Kidney (tissue), 14 donors: ENCODE measurements around the gene SIRPA. TPM values are rescaled to one million over a fixed set of nuclear protein-coding genes. Genes with fewer than 3 reads are reported as not detected.

Experiments
- DNase-seq, 5 donors: peaks; one replicate each; pipeline ENCODE4 v3.0.0-alpha.2; 2013 to 2020
- FAIRE-seq: peaks from 2 replicates; lab custom pipeline; 2012; peaks lifted over from hg19 to GRCh38; lab: Jason Lieb, UNC
- H3K27ac ChIP-seq, 2 donors: one replicate each; pipeline ENCODE4 v1.7.0; 2013; ENCODE audit warnings: low read depth in 2 of 2, low read length in 2 of 2, inconsistent platforms in 1 of 2
- H3K27me3 ChIP-seq: one replicate; pipeline ENCODE4 v1.7.1; 2013; ENCODE audit warnings: low read length, inconsistent platforms; ENCODE audit not compliant: control insufficient read depth, insufficient read depth
- H3K36me3 ChIP-seq, 3 donors: one replicate each; pipeline versions ENCODE4 v1.7.0 to v1.7.1; 2013; ENCODE audit warnings: low read length in 3 of 3, control low read depth in 1 of 3, inconsistent platforms in 1 of 3; ENCODE audit not compliant: insufficient read depth in 3 of 3, control insufficient read depth in 2 of 3
- H3K4me1 ChIP-seq, 3 donors: one replicate each; pipeline versions ENCODE4 v1.7.0 to v1.7.1; 2013; ENCODE audit warnings: low read length in 3 of 3, inconsistent platforms in 1 of 3, low read depth in 1 of 3; ENCODE audit not compliant: control insufficient read depth in 2 of 3, insufficient read depth in 2 of 3
- H3K4me3 ChIP-seq, 3 donors: one replicate each; pipeline versions ENCODE4 v1.7.0 to v1.8.1; 2013; ENCODE audit warnings: low read length in 3 of 3, control low read depth in 1 of 3, inconsistent platforms in 1 of 3
- H3K9ac ChIP-seq, 3 donors: one replicate each; pipeline versions ENCODE4 v1.7.0 to v1.7.1; 2013; ENCODE audit warnings: low read length in 3 of 3, control low read depth in 1 of 3, inconsistent platforms in 1 of 3
- H3K9me3 ChIP-seq, 3 donors: one replicate each; pipeline versions ENCODE4 v1.7.0 to v1.7.1; 2013; ENCODE audit warnings: low read length in 3 of 3, control low read depth in 1 of 3, inconsistent platforms in 1 of 3; ENCODE audit not compliant: control insufficient read depth in 2 of 3, insufficient read depth in 1 of 3
- intact Hi-C: fragments of 100-400 bp; cut with DNase I; formaldehyde crosslinking; loops from one replicate; pipeline ENCODE4 v1.11.1; 2022
- polyA plus RNA-seq: library from polyadenylated mRNA; stranded (reverse); fragments of 350-450 nt; fragmentation: Illumina TruSeq; extraction: RNeasy Lipid Tissue Mini Kit (QIAGEN cat#74804); gene quantifications from one replicate; pipeline ENCODE4 v1.2.3, GENCODE V29; 2014; ENCODE audit warnings: low read depth, low replicate concordance; ENCODE audit not compliant: insufficient read depth
- total RNA-seq: library from RNA; stranded (reverse); fragmentation: NEBNext Ultra II Directional; extraction: Animal tissue kit (Norgen Biotek cat#: 25700); gene quantifications from one replicate; pipeline ENCODE4 v1.2.1, GENCODE V29; 2021
- TF ChIP-seq, protein P1 (sequence below): IDR thresholded peaks from 3 replicates; pipeline ENCODE4 v1.5.1; 2012; ENCODE audit warnings: mild to moderate bottlenecking, moderate library complexity, borderline replicate concordance; ENCODE audit not compliant: insufficient read depth; ENCODE audit errors: extremely low read depth
- donor health status: control.
- donor health status: control.
- donor health status: control.
- donor health status: control.
- donor health status: control.
- donor health status: DM: yes; HTN: yes; CAD: no.
- donor health status: Normal renal cell carcinoma (clear cell type).

The SIRPA gene
- total and polyA plus RNA-seq, 2 donors from 2014 or later, result 24.7 to 46.6 TPM

DNA sequence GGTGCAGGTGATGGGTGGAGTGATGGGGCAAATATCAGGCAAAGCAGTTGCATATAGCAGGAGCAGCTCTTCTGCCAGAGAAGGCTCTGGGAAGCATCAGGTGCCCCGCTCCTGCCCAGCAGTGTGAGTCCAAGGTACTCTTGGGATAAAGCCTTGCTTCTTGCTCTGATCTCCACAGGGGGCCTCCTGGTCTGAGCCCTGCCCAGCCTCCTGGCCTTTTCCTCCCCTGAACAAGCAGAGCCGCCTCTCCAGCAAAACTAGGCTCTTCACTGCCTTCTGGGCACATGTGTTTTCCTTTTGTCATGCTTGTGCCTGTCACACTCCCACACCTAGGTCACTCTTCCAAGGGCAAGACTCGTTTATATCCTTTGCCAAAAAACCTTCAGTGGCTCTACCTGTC, 34.3 kb downstream of the SIRPA start:
- Histone ChIP-seq H3K9ac (no peak overlapping the region), H3K9me3 (no peaks in the 10 kb centered on the region), H3K36me3 (no peaks in the 10 kb centered on the region), H3K4me3 (no peak overlapping the region), H3K4me1 (no peaks in the 10 kb centered on the region), H3K27me3 (no peaks in the 10 kb centered on the region), H3K27ac (no peak overlapping the region)
- FAIRE-seq (no peak), DNase-seq (no peak)
- intact Hi-C loops, result no loop called here
- TF ChIP-seq, protein P1, sequence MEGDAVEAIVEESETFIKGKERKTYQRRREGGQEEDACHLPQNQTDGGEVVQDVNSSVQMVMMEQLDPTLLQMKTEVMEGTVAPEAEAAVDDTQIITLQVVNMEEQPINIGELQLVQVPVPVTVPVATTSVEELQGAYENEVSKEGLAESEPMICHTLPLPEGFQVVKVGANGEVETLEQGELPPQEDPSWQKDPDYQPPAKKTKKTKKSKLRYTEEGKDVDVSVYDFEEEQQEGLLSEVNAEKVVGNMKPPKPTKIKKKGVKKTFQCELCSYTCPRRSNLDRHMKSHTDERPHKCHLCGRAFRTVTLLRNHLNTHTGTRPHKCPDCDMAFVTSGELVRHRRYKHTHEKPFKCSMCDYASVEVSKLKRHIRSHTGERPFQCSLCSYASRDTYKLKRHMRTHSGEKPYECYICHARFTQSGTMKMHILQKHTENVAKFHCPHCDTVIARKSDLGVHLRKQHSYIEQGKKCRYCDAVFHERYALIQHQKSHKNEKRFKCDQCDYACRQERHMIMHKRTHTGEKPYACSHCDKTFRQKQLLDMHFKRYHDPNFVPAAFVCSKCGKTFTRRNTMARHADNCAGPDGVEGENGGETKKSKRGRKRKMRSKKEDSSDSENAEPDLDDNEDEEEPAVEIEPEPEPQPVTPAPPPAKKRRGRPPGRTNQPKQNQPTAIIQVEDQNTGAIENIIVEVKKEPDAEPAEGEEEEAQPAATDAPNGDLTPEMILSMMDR, result no peak

DNA sequence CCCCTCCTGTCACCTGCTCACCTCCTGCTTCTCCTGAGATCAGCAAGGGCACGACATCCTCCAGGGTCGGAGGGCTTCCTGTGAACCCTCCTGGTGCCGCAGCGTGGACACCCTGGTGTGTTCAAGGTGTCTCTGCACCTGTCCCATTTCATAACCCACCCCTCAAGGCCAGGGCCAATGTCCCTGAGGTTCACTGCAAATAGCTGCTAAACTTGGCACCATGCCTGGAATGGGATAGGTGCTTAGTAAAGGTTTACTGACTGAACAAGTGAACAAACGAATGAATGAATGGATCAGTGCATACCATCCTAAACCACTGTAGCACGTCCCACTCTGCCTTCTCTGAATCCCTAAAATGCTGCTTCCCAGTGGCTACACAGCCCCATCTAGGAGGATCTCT, 35.0 kb downstream of the SIRPA start:
- TF ChIP-seq, protein P1, result no peak
- DNase-seq (no peak), FAIRE-seq (no peak)
- intact Hi-C loops, result no loop called here
- Histone ChIP-seq H3K9ac (no peak overlapping the region), H3K4me3 (no peak overlapping the region), H3K27ac (no peak overlapping the region), H3K9me3 (no peaks in the 10 kb centered on the region), H3K4me1 (no peaks in the 10 kb centered on the region), H3K36me3 (no peaks in the 10 kb centered on the region), H3K27me3 (no peaks in the 10 kb centered on the region)

DNA sequence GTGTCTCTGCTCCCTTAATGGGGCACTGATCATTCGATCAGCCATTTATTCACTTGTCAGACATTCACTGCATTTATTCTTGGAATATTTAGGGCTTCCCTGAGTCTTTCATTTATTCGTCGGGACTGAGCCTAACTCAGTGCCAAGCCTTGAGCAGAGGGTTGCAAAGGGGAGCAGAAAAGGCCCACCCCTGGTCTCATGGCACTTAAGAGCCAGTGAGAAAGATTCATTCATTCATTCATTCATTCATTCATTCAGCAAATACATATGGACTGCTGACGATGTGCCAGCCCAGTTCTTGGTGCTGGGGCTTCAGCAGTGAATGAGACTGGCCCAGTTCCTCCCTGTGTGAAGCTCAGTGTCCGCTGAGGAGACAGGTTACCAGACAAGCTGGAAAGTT, 36.6 kb downstream of the SIRPA start:
- Histone ChIP-seq H3K27ac (no peak overlapping the region), H3K9ac (no peak overlapping the region), H3K36me3 (no peaks in the 10 kb centered on the region), H3K4me3 (no peak overlapping the region), H3K27me3 (no peaks in the 10 kb centered on the region), H3K4me1 (no peaks in the 10 kb centered on the region), H3K9me3 (no peaks in the 10 kb centered on the region)
- intact Hi-C loops, result no loop called here
- TF ChIP-seq, protein P1, result no peak
- DNase-seq (no peak), FAIRE-seq (no peak)

DNA sequence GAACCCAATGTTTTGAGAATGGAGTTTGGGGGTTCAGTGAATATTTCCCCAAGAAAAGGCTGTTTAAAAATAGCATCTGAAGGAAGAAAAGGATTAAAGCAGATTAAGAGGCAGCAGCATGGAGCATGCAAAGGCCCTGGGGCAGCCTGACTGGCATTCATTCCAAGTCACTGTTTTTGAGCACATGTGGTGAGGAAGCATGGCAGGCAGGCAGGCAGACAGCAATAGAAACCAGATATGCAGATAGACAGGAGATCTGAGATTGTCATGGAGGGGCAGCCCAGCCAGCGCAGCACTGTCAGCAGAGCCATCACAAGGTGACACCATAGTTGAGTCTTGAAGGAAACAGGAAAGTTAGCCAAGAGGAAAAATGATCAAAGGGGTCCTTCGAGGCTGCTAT, 37.8 kb downstream of the SIRPA start:
- no peak overlapping the region for H3K4me3 ChIP-seq
- H3K27ac ChIP-seq, result no peak overlapping the region
- no peaks in the 10 kb centered on the region for H3K27me3 ChIP-seq
- TF ChIP-seq, protein P1, result no peak
- DNase-seq (no peak), FAIRE-seq (no peak)
- intact Hi-C loops, result no loop called here
- no peaks in the 10 kb centered on the region for H3K9me3 ChIP-seq
- no peaks in the 10 kb centered on the region for H3K4me1 ChIP-seq
- H3K36me3 ChIP-seq, result no peaks in the 10 kb centered on the region
- H3K9ac ChIP-seq, result no peak overlapping the region
